ENCODE data around the gene MORN3. TPM values are rescaled to one million over a fixed set of nuclear protein-coding genes. Genes with fewer than 3 reads are reported as not detected.

The MORN3 gene
- total RNA-seq, 2 donors from 2014 or later, result not detected

DNA sequence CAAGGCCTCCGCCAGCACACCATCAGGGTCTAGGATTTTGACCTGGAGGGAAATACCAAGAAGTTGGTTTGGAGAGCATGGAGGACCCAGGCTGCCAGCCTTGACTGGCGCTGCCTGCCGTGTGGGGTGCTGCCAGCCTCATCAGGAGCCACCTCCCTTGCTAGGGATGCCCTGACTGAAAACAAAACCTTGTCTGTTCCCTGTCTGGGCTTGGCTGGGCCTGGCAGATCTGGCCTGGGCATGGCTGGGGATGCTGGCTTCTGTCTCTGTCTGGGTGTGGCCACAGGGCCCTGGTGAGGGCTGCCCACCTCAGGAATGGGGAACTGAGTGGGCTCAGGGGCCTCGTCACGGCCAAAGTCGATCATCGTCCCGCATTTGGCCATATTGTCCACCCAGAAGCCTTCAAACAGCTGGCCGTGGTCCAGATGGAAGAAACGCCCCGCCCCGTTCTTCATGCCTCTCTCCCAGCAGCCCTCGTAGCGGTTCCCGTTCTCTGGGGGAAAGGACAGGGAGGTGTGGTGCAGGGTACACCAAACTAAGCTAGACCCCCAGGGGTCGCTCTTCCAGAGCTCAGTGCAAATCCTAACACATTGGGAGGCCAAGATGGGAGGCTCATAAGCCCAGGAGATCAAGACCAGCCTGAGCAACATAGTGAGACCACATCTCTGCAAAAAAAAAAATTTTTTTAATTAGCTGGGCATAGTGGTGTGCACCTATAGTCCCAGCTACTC lies 16.5 kb downstream of the MORN3 start:
- Histone ChIP-seq H3K9ac (ENCODE audit: low read depth in 2 of 2, low read length in 2 of 2) (no peak overlapping the region), H3K4me3 (no peak overlapping the region), H3K9me3 (no peaks in the 10 kb centered on the region), H3K4me1 (no peaks in the 10 kb centered on the region), H3K27ac (no peak overlapping the region), H3K27me3 (no peaks in the 10 kb centered on the region), H3K36me3 (no peaks in the 10 kb centered on the region)
- DNase-seq, result no peak
- TF ChIP-seq, protein P1, sequence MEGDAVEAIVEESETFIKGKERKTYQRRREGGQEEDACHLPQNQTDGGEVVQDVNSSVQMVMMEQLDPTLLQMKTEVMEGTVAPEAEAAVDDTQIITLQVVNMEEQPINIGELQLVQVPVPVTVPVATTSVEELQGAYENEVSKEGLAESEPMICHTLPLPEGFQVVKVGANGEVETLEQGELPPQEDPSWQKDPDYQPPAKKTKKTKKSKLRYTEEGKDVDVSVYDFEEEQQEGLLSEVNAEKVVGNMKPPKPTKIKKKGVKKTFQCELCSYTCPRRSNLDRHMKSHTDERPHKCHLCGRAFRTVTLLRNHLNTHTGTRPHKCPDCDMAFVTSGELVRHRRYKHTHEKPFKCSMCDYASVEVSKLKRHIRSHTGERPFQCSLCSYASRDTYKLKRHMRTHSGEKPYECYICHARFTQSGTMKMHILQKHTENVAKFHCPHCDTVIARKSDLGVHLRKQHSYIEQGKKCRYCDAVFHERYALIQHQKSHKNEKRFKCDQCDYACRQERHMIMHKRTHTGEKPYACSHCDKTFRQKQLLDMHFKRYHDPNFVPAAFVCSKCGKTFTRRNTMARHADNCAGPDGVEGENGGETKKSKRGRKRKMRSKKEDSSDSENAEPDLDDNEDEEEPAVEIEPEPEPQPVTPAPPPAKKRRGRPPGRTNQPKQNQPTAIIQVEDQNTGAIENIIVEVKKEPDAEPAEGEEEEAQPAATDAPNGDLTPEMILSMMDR (IDR thresholded peaks at IDR 0.05), result no peak
- intact Hi-C loops (cut with DNase I), result no loop called here

GRCh38 chr12:121651320-121651719 lies 18.1 kb downstream of the MORN3 start:
- no peak for DNase-seq
- Histone ChIP-seq H3K9me3 (no peaks in the 10 kb centered on the region), H3K36me3 (no peaks in the 10 kb centered on the region), H3K27ac (no peak overlapping the region), H3K4me1 (no peaks in the 10 kb centered on the region), H3K27me3 (no peaks in the 10 kb centered on the region), H3K9ac (ENCODE audit: low read depth in 2 of 2, low read length in 2 of 2) (no peak overlapping the region), H3K4me3 (no peak overlapping the region)
- TF ChIP-seq, protein P1 (IDR thresholded peaks at IDR 0.05), result no peak
- intact Hi-C loops (cut with DNase I), result no loop called here

- TF ChIP-seq, protein P1 (IDR thresholded peaks at IDR 0.05), result no peak
- Histone ChIP-seq H3K9ac (ENCODE audit: low read depth in 2 of 2, low read length in 2 of 2) (no peak overlapping the region), H3K27me3 (no peaks in the 10 kb centered on the region), H3K4me3 (no peak overlapping the region), H3K36me3 (no peaks in the 10 kb centered on the region), H3K4me1 (no peaks in the 10 kb centered on the region), H3K27ac (no peak overlapping the region), H3K9me3 (no peaks in the 10 kb centered on the region)
- intact Hi-C loops (cut with DNase I), result no loop called here
- no peak for DNase-seq
These were observed 19.6 kb downstream of the MORN3 start for GRCh38 chr12:121649819-121650353.

GRCh38 chr12:121649322-121649721 lies 20.1 kb downstream of the MORN3 start:
- Histone ChIP-seq H3K36me3 (no peaks in the 10 kb centered on the region), H3K27me3 (no peaks in the 10 kb centered on the region), H3K4me1 (no peaks in the 10 kb centered on the region), H3K9ac (ENCODE audit: low read depth in 2 of 2, low read length in 2 of 2) (no peak overlapping the region), H3K4me3 (no peak overlapping the region), H3K27ac (no peak overlapping the region), H3K9me3 (no peaks in the 10 kb centered on the region)
- intact Hi-C loops (cut with DNase I), result no loop called here
- DNase-seq, result no peak
- TF ChIP-seq, protein P1 (IDR thresholded peaks at IDR 0.05), result no peak

DNA sequence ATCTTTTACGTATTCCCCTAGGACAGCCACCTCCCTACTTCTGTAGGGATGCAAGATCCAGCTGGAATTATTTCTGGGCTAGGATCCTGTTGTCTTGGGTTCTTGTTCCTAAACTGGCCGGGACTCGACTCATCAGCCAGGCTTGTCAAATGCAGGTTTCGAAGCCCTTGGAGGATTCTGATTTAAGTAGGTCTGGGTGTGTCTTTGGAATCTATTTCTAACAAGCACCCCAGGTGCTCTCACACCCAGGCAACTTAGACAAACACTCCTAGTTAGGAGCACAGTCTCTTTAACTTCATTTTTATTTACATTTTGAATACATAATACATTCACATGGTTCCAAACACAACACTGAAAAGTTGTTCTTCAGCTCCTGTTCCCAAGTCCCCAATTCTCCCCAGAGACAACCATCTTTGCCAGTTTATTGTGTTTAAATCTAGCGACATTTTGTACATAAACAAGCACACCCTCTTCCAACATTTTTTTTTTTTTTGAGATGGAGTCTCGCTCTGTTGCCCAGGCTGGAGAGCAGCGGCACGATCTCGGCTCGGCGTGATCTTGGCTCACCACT lies 20.9 kb downstream of the MORN3 start:
- intact Hi-C loops (cut with DNase I), result no loop called here
- no peak for DNase-seq
- no peak overlapping the region for H3K9ac ChIP-seq (ENCODE audit: low read depth in 2 of 2, low read length in 2 of 2)
- TF ChIP-seq, protein P1 (IDR thresholded peaks at IDR 0.05), result no peak
- no peaks in the 10 kb centered on the region for H3K27me3 ChIP-seq
- H3K27ac ChIP-seq, result no peak overlapping the region
- no peaks in the 10 kb centered on the region for H3K9me3 ChIP-seq
- H3K36me3 ChIP-seq, result no peaks in the 10 kb centered on the region
- H3K4me3 ChIP-seq, result no peak overlapping the region
- H3K4me1 ChIP-seq, result no peaks in the 10 kb centered on the region
